VCaP (cell line): ENCODE measurements around the gene CCDC102A.

Experiments
- H3K27ac ChIP-seq: fragments of 450-650 bp; 2 replicates; pipeline ENCODE4 v1.5.1; 2017
- CTCF ChIP-seq: fragments of 450-650 bp; conservative IDR thresholded peaks from 2 replicates; pipeline ENCODE4 v1.5.1; 2017; ENCODE audit warnings: mild to moderate bottlenecking, moderate library complexity

Gene CCDC102A

GRCh38 chr16:57519796-57520360 lies 16.5 kb downstream of the CCDC102A start:
- no peak overlapping the region for H3K27ac ChIP-seq

GRCh38 chr16:57518922-57519321 lies 17.4 kb downstream of the CCDC102A start:
- no peak overlapping the region for H3K27ac ChIP-seq
- no peak for TF ChIP-seq CTCF

More at GRCh38 chr16:57519796-57520360, 16.5 kb downstream of the CCDC102A start:
- TF ChIP-seq CTCF, result peak; percentile 90

DNA sequence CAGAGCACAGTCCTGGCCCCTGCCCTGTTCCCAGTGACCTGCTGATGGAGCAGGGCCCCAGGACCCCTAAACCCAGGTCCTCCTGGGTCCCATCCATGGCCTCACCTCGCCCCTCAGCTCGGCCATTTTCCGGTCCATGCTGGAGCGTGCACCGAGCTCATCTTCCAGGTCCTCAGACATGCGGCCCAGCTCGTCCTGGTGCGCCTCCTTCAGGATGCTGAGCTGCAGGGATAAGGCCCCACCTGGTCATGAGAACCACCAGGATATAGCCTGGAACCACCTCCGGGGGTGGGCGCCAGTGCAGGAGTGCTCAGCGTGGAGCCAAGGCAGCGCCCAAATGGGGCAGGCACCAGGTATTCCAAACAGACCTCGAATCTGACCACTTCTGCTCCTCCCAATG lies 17.9 kb downstream of the CCDC102A start:
- no peak overlapping the region for H3K27ac ChIP-seq
- TF ChIP-seq CTCF, result no peak

DNA sequence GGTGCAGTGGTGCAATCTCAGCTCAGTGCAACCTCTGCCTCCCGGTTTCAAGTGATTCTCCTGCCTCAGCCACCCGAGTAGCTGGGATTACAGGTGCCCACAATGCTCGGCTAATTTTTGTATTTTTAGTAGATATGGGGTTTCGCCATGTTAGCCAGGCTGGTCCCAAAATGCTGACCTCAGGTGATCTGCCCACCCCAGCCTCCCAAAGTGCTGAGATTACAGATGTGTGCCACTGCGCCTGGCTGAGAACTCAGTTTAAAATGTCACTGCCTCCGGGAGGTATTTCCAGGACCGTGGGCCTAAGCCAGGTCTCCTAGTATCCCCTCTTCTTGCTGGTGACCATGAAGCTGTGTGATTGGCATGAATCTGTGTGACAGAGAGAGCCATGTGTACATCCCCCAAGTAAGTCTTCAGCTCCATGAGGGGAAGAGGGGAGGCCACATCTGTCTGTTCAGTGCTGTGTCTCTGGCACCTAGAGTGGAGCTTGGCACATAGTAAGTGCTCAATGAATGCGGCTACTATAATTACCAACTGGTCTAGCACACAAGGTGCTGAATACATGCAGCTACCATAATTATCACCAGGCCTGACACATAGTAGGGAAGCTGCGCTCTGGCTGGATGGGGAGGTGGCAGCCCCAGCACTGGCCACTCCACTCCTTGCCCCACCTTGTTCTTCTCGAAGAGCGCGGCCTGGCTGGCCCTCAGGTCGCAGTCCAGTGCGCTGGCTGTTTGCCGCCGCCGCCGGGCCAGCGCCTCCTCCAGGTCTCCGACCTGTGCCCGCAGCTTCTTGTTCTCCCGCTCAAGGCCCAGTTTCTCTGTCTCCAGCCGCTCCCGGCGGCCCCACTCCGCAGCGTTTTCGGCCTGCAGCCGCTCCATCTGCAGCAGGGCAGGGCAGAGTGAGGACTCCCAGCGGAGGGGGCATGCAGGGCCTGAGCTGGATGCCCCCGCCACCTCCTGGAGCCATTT lies 18.7 kb downstream of the CCDC102A start:
- no peak overlapping the region for H3K27ac ChIP-seq
- TF ChIP-seq CTCF, result no peak

DNA sequence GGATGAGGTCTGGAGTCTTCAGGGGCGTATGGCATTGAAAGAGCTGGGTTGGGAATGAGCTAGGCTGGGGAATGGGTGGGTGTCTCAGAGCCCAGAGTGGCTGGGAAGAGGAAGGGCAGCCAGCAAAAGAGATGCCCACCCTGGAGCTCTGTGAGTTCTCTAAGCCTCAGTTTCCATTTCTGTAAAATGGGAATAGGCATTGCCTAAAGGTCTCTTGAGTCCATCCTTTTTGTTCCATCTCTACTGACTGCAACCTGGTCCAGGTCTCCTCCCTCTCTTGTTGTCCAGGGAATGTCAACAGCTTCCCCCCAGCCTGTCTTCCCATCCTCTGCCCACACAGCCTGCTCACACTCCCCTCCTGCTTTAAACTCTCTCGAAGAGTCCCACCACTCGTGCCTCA lies 19.6 kb downstream of the CCDC102A start:
- no peak for TF ChIP-seq CTCF
- no peak overlapping the region for H3K27ac ChIP-seq

- TF ChIP-seq CTCF, result no peak
- H3K27ac ChIP-seq, result no peak overlapping the region
Measured at GRCh38 chr16:57516176-57516725, 20.1 kb downstream of the CCDC102A start.
